ENCODE data around the gene GSDME. TPM values are rescaled to one million over a fixed set of nuclear protein-coding genes. Genes with fewer than 3 reads are reported as not detected.

The GSDME gene
- total RNA-seq, 1 donor from 2014 or later = 10.4 TPM

Other genes starting within 250 kb of the GSDME start
- 38.5 and 39.5 TPM in 2 replicates for gene PALS2, start 184.0 kb downstream of the GSDME start, total RNA-seq
- gene OSBPL3, start 222.7 kb upstream of the GSDME start, total RNA-seq = 93.7 and 93.8 TPM in 2 replicates